GM12878 (cell line): ENCODE data around the gene HSPA1B. TPM values are rescaled to one million over a fixed set of nuclear protein-coding genes. Genes with fewer than 3 reads are reported as not detected.

Experiments used
- GATAD2B ChIP-seq: fragments of 450-650 bp; conservative IDR thresholded peaks from 2 replicates; pipeline ENCODE4 v1.6.1; 2017; ENCODE audit warnings: low read depth, mild to moderate bottlenecking, moderate library complexity
- HCFC1 ChIP-seq: fragments of 150-350 bp; IDR thresholded peaks from 2 replicates; pipeline ENCODE4 v1.6.1; 2014; ENCODE audit warnings: low read length
- KAT2A ChIP-seq: conservative IDR thresholded peaks from 2 replicates; pipeline ENCODE4 v1.6.1; 2011; ENCODE audit warnings: low read depth, low read length; ENCODE audit not compliant: control insufficient read depth
- MTA3 ChIP-seq: IDR thresholded peaks from 2 replicates; pipeline ENCODE4 v1.6.1; 2012; ENCODE audit warnings: low read length, inconsistent platforms, borderline replicate concordance
- NFYA ChIP-seq: IDR thresholded peaks from 2 replicates; pipeline ENCODE4 v1.6.1; 2011; ENCODE audit warnings: low read depth, mild to moderate bottlenecking, low read length, improper control_type of control experiment, borderline replicate concordance
- NR2C2 ChIP-seq: IDR thresholded peaks from 2 replicates; pipeline ENCODE4 v1.6.1; 2011; ENCODE audit warnings: borderline replicate concordance, low read depth; ENCODE audit not compliant: control insufficient read depth, insufficient read length
- POLR2A ChIP-seq: IDR thresholded peaks from 2 replicates; pipeline ENCODE4 v1.6.1; 2011; ENCODE audit warnings: low read depth, mild to moderate bottlenecking, low read length
- RAD21 ChIP-seq: IDR thresholded peaks from 2 replicates; pipeline ENCODE4 v1.6.1; 2011; ENCODE audit warnings: mild to moderate bottlenecking, low read depth, low read length, moderate library complexity; ENCODE audit not compliant: insufficient read depth
- RELA ChIP-seq: fragments of 450-650 bp; IDR thresholded peaks from 2 replicates; pipeline ENCODE4 v1.8.0; 2014; ENCODE audit warnings: borderline replicate concordance; ENCODE audit not compliant: partially characterized antibody
- SMAD5 ChIP-seq: IDR thresholded peaks from 2 replicates; pipeline ENCODE4 v1.6.1; 2016; ENCODE audit warnings: antibody characterized with exemption, low read depth
- SPI1 ChIP-seq: IDR thresholded peaks from 2 replicates; pipeline ENCODE4 v1.6.1; 2011; ENCODE audit warnings: low read depth, mild to moderate bottlenecking, low read length, moderate library complexity, borderline replicate concordance; ENCODE audit not compliant: insufficient read depth
- STAT1 ChIP-seq: fragments of 450-650 bp; conservative IDR thresholded peaks from 2 replicates; pipeline ENCODE4 v1.6.1; 2014; ENCODE audit warnings: antibody characterized with exemption, mild to moderate bottlenecking
- TCF12 ChIP-seq: IDR thresholded peaks from 2 replicates; pipeline ENCODE4 v1.6.1; 2011; ENCODE audit warnings: low read depth, mild to moderate bottlenecking, low read length
- WRNIP1 ChIP-seq: IDR thresholded peaks from 2 replicates; pipeline ENCODE4 v1.6.1; 2011; ENCODE audit warnings: low read depth, low read length, improper control_type of control experiment, borderline replicate concordance
- ZNF217 ChIP-seq: fragments of 450-650 bp; IDR thresholded peaks from 2 replicates; pipeline ENCODE4 v1.6.1; 2017; ENCODE audit warnings: antibody characterized with exemption, mild to moderate bottlenecking
- polyA plus RNA-seq, 11 experiments: library from polyadenylated mRNA; depleted of rRNA in 4 of 11; unstranded in 6 of 11; stranded (reverse) in 5 of 11; fragments of >200 nt; fragmentation: Nextera tagmentation in 4 of 11; fragmentation: Illumina TruSeq in 1 of 11; extraction: Ambion mirVana in 4 of 11; extraction: Trizol in 1 of 11; gene quantifications; 1 replicate in 1 of 11; 2 replicates in 10 of 11; pipeline versions ENCODE4 v1.2.1 to v1.2.3, GENCODE V29; 2011 to 2016; ENCODE audit warnings: inconsistent platforms in 2 of 11, missing spikeins in 2 of 11, low read depth in 1 of 11
- total RNA-seq, 4 experiments: library from RNA; depleted of rRNA in 3 of 4; stranded (reverse); fragments of >200 nt in 3 of 4; fragmentation: Illumina TruSeq in 1 of 4; extraction: Trizol in 1 of 4; gene quantifications; 2 replicates each; pipeline versions ENCODE4 v1.2.1 to v1.2.3, GENCODE V29; 2013 to 2021
- TF ChIP-seq, protein P1 (sequence below): fragments of 450-650 bp; IDR thresholded peaks from 2 replicates; pipeline ENCODE4 v1.6.1; 2017; ENCODE audit warnings: mild to moderate bottlenecking
- TF ChIP-seq, protein P2 (sequence below): fragments of 450-650 bp; IDR thresholded peaks from 2 replicates; pipeline ENCODE4 v1.6.1; 2016; ENCODE audit warnings: mild to moderate bottlenecking, moderate library complexity, borderline replicate concordance
- TF ChIP-seq, protein P3 (sequence below): fragments of 450-650 bp; IDR thresholded peaks from 2 replicates; pipeline ENCODE4 v1.6.1; 2017; ENCODE audit warnings: borderline replicate concordance
- TF ChIP-seq, protein P4 (sequence below): fragments of 450-650 bp; IDR thresholded peaks from 2 replicates; pipeline ENCODE4 v1.6.1; 2017; ENCODE audit warnings: mild to moderate bottlenecking, moderate library complexity

The HSPA1B gene
- total and polyA plus RNA-seq, 10 of the 15 experiments (the other 5 are each of a cell fraction or from before 2014, with no cell fraction given) = 0.11 to 40.5 (median 12.8) TPM

DNA sequence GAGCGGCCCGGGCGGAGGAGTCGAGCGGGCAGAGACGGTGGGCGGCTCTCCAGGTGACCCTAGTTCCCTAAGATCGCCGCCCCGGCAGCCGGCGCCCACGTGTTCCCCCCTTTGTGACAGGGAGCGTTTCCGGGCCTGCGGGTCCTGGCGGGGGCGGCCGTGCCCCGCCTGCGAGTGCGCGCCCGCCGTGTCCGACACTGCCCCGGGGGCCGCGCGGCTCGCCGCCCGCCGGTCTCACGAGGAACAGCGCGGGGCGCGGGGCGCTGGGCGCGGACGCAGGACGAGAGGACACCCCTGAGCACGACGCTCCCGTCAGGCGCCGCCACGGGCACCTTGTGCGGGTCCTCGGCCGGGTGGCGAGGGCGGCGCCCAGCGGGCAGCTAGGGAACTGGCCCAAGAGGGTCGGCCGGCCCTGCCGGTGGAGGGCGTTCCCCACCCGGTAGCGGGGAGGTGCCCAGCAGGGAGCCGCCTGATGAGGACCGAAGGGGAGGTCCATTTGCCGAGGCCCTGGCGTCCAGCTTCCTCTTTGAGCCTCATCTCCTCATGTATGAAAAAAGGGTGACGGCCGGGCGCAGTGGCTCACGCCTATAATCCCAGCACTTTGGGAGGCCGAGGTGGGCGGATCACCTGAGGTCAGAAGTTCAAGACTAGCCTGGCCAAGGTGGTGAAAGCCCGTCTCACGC is 31.8 kb upstream of the HSPA1B start, which contains the start of gene VARS1 (continued):
- TF ChIP-seq TCF12 (0 out of 2 replicates have a peak, but pooled peaks have one; percentile 43), HCFC1 (peak; percentile 59; the same call in 1 of the 2 replicates), NFYA (no peak), NR2C2 (no peak), RELA (peak; percentile 86), GATAD2B (peak; percentile 99), RAD21 (peak; percentile 53), SMAD5 (0 out of 2 replicates have a peak, but pooled peaks have one; percentile 40), MTA3 (no peak), SPI1 (peak; percentile 43; the same call in 1 of the 2 replicates), ZNF217 (peak; percentile 84), WRNIP1 (no peak), POLR2A (peak; percentile 76), KAT2A (no peak), STAT1 (peak; percentile 100)
- TF ChIP-seq, protein P1, sequence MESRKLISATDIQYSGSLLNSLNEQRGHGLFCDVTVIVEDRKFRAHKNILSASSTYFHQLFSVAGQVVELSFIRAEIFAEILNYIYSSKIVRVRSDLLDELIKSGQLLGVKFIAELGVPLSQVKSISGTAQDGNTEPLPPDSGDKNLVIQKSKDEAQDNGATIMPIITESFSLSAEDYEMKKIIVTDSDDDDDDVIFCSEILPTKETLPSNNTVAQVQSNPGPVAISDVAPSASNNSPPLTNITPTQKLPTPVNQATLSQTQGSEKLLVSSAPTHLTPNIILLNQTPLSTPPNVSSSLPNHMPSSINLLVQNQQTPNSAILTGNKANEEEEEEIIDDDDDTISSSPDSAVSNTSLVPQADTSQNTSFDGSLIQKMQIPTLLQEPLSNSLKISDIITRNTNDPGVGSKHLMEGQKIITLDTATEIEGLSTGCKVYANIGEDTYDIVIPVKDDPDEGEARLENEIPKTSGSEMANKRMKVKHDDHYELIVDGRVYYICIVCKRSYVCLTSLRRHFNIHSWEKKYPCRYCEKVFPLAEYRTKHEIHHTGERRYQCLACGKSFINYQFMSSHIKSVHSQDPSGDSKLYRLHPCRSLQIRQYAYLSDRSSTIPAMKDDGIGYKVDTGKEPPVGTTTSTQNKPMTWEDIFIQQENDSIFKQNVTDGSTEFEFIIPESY = peak; percentile 75; the same call in 1 of the 2 replicates
- TF ChIP-seq, protein P2, sequence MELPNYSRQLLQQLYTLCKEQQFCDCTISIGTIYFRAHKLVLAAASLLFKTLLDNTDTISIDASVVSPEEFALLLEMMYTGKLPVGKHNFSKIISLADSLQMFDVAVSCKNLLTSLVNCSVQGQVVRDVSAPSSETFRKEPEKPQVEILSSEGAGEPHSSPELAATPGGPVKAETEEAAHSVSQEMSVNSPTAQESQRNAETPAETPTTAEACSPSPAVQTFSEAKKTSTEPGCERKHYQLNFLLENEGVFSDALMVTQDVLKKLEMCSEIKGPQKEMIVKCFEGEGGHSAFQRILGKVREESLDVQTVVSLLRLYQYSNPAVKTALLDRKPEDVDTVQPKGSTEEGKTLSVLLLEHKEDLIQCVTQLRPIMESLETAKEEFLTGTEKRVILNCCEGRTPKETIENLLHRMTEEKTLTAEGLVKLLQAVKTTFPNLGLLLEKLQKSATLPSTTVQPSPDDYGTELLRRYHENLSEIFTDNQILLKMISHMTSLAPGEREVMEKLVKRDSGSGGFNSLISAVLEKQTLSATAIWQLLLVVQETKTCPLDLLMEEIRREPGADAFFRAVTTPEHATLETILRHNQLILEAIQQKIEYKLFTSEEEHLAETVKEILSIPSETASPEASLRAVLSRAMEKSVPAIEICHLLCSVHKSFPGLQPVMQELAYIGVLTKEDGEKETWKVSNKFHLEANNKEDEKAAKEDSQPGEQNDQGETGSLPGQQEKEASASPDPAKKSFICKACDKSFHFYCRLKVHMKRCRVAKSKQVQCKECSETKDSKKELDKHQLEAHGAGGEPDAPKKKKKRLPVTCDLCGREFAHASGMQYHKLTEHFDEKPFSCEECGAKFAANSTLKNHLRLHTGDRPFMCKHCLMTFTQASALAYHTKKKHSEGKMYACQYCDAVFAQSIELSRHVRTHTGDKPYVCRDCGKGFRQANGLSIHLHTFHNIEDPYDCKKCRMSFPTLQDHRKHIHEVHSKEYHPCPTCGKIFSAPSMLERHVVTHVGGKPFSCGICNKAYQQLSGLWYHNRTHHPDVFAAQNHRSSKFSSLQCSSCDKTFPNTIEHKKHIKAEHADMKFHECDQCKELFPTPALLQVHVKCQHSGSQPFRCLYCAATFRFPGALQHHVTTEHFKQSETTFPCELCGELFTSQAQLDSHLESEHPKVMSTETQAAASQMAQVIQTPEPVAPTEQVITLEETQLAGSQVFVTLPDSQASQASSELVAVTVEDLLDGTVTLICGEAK = no peak
- TF ChIP-seq, protein P3, sequence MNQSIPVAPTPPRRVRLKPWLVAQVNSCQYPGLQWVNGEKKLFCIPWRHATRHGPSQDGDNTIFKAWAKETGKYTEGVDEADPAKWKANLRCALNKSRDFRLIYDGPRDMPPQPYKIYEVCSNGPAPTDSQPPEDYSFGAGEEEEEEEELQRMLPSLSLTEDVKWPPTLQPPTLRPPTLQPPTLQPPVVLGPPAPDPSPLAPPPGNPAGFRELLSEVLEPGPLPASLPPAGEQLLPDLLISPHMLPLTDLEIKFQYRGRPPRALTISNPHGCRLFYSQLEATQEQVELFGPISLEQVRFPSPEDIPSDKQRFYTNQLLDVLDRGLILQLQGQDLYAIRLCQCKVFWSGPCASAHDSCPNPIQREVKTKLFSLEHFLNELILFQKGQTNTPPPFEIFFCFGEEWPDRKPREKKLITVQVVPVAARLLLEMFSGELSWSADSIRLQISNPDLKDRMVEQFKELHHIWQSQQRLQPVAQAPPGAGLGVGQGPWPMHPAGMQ = peak; percentile 36; the same call in 1 of the 2 replicates
- TF ChIP-seq, protein P4, sequence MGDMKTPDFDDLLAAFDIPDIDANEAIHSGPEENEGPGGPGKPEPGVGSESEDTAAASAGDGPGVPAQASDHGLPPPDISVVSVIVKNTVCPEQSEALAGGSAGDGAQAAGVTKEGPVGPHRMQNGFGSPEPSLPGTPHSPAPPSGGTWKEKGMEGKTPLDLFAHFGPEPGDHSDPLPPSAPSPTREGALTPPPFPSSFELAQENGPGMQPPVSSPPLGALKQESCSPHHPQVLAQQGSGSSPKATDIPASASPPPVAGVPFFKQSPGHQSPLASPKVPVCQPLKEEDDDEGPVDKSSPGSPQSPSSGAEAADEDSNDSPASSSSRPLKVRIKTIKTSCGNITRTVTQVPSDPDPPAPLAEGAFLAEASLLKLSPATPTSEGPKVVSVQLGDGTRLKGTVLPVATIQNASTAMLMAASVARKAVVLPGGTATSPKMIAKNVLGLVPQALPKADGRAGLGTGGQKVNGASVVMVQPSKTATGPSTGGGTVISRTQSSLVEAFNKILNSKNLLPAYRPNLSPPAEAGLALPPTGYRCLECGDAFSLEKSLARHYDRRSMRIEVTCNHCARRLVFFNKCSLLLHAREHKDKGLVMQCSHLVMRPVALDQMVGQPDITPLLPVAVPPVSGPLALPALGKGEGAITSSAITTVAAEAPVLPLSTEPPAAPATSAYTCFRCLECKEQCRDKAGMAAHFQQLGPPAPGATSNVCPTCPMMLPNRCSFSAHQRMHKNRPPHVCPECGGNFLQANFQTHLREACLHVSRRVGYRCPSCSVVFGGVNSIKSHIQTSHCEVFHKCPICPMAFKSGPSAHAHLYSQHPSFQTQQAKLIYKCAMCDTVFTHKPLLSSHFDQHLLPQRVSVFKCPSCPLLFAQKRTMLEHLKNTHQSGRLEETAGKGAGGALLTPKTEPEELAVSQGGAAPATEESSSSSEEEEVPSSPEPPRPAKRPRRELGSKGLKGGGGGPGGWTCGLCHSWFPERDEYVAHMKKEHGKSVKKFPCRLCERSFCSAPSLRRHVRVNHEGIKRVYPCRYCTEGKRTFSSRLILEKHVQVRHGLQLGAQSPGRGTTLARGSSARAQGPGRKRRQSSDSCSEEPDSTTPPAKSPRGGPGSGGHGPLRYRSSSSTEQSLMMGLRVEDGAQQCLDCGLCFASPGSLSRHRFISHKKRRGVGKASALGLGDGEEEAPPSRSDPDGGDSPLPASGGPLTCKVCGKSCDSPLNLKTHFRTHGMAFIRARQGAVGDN = peak; percentile 87
